Stimulated activated memory B cell treated with anti-CD40 and anti-IgM and Interleukin-4, amounts not matched to agents 10 μg/mL and 1 μg/mL and 100 μg/mL, for 72 hours (primary cell): Measurements from ENCODE around the gene ATP6V1G2.
A peak's percentile ranks its signal among the peaks of the same experiment; 100 is the strongest.

ENCODE experiments used
- ATAC-seq: fragments of 150-1000 bp; cut with Tn5 transposase; 2 replicates; pipeline ENCODE4 v1.10.0; 2021
- H3K27ac Mint-ChIP-seq: one replicate; pipeline ENCODE4 v1.8.0; 2022; ENCODE audit warnings: mild to moderate bottlenecking, mixed read lengths
- H3K27me3 Mint-ChIP-seq: one replicate; pipeline ENCODE4 v1.8.0; 2022; ENCODE audit warnings: mixed read lengths
- H3K36me3 Mint-ChIP-seq: one replicate; pipeline ENCODE4 v1.8.0; 2022; ENCODE audit warnings: mixed read lengths
- H3K4me1 Mint-ChIP-seq: one replicate; pipeline ENCODE4 v1.8.0; 2022; ENCODE audit warnings: mixed read lengths
- H3K4me3 Mint-ChIP-seq: one replicate; pipeline ENCODE4 v1.8.0; 2022; ENCODE audit warnings: mild to moderate bottlenecking, moderate library complexity, mixed read lengths
- H3K9me3 Mint-ChIP-seq: one replicate; pipeline ENCODE4 v1.8.0; 2022; ENCODE audit warnings: mixed read lengths

Gene ATP6V1G2

DNA sequence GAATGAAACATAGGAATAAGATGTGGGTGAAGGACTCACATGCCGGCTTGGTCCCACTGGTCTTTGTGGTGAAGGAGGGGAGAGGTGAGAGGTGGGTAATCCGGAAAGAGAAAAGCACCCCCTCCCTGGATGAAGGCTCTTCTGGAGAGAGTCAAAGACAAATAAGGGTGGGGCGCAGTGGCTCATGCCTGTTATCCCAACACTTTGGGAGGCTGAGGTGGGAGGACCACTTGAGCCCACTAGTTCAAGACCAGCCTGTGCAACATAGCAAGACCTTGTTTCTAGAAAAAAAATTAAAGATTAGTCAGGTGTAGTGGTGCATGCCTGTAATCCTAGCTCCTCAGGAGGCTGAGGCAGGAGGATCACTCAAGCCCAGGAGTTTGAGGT lies 32.7 kb upstream of the ATP6V1G2 start:
- no peak for ATAC-seq
- Mint-ChIP-seq H3K4me3 (peak overlapping the region; percentile 92), H3K27me3 (no peaks in the 10 kb centered on the region), H3K4me1 (peaks cover 74% of the 10 kb centered on the region), H3K27ac (peak overlapping the region; percentile 96), H3K9me3 (no peaks in the 10 kb centered on the region), H3K36me3 (peaks cover 41% of the 10 kb centered on the region)

DNA sequence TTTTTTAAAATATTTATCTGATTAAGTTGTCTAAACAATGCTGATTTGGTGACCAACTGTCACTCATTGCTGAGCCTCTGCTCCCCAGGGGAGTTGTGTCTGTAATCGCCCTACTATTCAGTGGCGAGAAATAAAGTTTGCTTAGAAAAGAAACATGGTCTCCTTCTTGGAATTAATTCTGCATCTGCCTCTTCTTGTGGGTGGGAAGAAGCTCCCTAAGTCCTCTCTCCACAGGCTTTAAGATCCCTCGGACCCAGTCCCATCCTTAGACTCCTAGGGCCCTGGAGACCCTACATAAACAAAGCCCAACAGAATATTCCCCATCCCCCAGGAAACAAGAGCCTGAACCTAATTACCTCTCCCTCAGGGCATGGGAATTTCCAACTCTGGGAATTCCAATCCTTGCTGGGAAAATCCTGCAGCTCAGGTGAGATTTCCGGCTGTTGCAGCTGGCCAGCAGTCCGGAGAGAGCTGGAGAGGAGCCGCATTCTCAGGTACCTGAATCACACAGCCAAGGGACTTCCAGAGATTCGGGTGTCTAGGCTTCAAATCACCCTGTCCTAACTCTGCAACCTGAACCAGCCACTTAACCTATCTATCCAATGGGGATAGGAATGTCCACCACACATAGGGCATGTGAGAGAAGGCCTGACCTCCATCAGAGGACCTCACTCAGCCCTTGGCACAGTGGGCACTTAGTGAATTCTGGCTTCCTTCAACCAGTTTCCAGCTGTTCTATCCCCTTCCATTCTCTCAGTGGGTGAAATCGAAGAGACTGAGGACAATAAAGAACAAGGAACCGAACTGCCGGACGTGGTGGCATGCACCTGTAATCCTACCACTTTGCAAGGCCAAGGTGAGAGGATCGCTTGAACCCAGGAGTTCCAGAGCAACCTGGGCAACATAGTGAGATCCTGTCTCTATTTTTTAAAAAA lies 32.0 kb upstream of the ATP6V1G2 start:
- Mint-ChIP-seq H3K36me3 (peaks cover 43% of the 10 kb centered on the region), H3K27ac (peak overlapping the region; percentile 96), H3K4me1 (peaks cover 81% of the 10 kb centered on the region), H3K27me3 (no peaks in the 10 kb centered on the region), H3K4me3 (peak overlapping the region; percentile 92), H3K9me3 (no peaks in the 10 kb centered on the region)
- ATAC-seq = no peak

DNA sequence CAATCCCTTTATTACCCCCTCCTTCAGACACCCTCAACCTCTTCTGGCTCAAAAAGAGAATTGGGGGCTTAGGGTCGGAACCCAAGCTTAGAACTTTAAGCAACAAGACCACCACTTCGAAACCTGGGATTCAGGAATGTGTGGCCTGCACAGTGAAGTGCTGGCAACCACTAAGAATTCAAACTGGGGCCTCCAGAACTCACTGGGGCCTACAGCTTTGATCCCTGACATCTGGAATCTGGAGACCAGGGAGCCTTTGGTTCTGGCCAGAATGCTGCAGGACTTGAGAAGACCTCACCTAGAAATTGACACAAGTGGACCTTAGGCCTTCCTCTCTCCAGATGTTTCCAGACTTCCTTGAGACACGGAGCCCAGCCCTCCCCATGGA lies 31.2 kb upstream of the ATP6V1G2 start:
- H3K4me3 Mint-ChIP-seq = peak overlapping the region; percentile 90
- no peaks in the 10 kb centered on the region for H3K27me3 Mint-ChIP-seq
- H3K36me3 Mint-ChIP-seq = peaks cover 46% of the 10 kb centered on the region
- peaks cover 83% of the 10 kb centered on the region for H3K4me1 Mint-ChIP-seq
- H3K9me3 Mint-ChIP-seq = no peaks in the 10 kb centered on the region
- no peak for ATAC-seq
- peak overlapping the region; percentile 92 for H3K27ac Mint-ChIP-seq

DNA sequence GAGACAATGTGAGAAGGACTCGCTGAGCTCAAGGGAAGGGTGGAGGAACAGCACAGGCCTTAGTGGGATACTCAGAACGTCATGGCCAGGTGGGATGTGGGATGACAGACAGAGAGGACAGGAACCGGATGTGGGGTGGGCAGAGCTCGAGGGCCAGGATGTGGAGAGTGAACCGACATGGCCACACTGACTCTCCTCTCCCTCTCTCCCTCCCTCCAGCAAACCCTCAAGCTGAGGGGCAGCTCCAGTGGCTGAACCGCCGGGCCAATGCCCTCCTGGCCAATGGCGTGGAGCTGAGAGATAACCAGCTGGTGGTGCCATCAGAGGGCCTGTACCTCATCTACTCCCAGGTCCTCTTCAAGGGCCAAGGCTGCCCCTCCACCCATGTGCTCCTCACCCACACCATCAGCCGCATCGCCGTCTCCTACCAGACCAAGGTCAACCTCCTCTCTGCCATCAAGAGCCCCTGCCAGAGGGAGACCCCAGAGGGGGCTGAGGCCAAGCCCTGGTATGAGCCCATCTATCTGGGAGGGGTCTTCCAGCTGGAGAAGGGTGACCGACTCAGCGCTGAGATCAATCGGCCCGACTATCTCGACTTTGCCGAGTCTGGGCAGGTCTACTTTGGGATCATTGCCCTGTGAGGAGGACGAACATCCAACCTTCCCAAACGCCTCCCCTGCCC lies 30.6 kb upstream of the ATP6V1G2 start:
- Mint-ChIP-seq H3K4me1 (peaks cover 83% of the 10 kb centered on the region), H3K27me3 (no peaks in the 10 kb centered on the region), H3K4me3 (peak overlapping the region; percentile 90), H3K27ac (peak overlapping the region; percentile 92), H3K36me3 (peaks cover 46% of the 10 kb centered on the region), H3K9me3 (no peaks in the 10 kb centered on the region)
- ATAC-seq = no peak

DNA sequence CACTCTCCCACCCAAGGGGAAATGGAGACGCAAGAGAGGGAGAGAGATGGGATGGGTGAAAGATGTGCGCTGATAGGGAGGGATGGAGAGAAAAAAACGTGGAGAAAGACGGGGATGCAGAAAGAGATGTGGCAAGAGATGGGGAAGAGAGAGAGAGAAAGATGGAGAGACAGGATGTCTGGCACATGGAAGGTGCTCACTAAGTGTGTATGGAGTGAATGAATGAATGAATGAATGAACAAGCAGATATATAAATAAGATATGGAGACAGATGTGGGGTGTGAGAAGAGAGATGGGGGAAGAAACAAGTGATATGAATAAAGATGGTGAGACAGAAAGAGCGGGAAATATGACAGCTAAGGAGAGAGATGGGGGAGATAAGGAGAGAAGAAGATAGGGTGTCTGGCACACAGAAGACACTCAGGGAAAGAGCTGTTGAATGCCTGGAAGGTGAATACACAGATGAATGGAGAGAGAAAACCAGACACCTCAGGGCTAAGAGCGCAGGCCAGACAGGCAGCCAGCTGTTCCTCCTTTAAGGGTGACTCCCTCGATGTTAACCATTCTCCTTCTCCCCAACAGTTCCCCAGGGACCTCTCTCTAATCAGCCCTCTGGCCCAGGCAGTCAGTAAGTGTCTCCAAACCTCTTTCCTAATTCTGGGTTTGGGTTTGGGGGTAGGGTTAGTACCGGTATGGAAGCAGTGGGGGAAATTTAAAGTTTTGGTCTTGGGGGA lies 29.7 kb upstream of the ATP6V1G2 start:
- H3K27me3 Mint-ChIP-seq = no peaks in the 10 kb centered on the region
- no peak for ATAC-seq
- H3K36me3 Mint-ChIP-seq = peaks cover 40% of the 10 kb centered on the region
- peak overlapping the region; percentile 90 for H3K4me3 Mint-ChIP-seq
- H3K4me1 Mint-ChIP-seq = peaks cover 85% of the 10 kb centered on the region
- peak overlapping the region; percentile 92 for H3K27ac Mint-ChIP-seq
- no peaks in the 10 kb centered on the region for H3K9me3 Mint-ChIP-seq

DNA sequence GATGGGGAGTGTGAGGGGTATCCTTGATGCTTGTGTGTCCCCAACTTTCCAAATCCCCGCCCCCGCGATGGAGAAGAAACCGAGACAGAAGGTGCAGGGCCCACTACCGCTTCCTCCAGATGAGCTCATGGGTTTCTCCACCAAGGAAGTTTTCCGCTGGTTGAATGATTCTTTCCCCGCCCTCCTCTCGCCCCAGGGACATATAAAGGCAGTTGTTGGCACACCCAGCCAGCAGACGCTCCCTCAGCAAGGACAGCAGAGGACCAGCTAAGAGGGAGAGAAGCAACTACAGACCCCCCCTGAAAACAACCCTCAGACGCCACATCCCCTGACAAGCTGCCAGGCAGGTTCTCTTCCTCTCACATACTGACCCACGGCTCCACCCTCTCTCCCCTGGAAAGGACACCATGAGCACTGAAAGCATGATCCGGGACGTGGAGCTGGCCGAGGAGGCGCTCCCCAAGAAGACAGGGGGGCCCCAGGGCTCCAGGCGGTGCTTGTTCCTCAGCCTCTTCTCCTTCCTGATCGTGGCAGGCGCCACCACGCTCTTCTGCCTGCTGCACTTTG lies 29.0 kb upstream of the ATP6V1G2 start, which contains the start of gene TNF:
TSS of gene TNF (plus strand) at position 231 of the 567 bp plus-strand sequence. CDS start at position 408, 177 bp downstream.
- H3K27ac Mint-ChIP-seq = peak within 1 kb of the TSS; percentile 92
- H3K4me1 Mint-ChIP-seq = peaks cover 90% of the 10 kb centered on the region
- peaks cover 35% of the 10 kb centered on the region for H3K36me3 Mint-ChIP-seq

DNA sequence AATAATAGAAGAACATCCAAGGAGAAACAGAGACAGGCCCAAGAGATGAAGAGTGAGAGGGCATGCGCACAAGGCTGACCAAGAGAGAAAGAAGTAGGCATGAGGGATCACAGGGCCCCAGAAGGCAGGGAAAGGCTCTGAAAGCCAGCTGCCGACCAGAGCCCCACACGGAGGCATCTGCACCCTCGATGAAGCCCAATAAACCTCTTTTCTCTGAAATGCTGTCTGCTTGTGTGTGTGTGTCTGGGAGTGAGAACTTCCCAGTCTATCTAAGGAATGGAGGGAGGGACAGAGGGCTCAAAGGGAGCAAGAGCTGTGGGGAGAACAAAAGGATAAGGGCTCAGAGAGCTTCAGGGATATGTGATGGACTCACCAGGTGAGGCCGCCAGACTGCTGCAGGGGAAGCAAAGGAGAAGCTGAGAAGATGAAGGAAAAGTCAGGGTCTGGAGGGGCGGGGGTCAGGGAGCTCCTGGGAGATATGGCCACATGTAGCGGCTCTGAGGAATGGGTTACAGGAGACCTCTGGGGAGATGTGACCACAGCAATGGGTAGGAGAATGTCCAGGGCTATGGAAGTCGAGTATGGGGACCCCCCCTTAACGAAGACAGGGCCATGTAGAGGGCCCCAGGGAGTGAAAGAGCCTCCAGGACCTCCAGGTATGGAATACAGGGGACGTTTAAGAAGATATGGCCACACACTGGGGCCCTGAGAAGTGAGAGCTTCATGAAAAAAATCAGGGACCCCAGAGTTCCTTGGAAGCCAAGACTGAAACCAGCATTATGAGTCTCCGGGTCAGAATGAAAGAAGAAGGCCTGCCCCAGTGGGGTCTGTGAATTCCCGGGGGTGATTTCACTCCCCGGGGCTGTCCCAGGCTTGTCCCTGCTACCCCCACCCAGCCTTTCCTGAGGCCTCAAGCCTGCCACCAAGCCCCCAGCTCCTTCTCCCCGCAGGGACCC lies 28.0 kb upstream of the ATP6V1G2 start:
- no peaks in the 10 kb centered on the region for H3K27me3 Mint-ChIP-seq
- peak; percentile 46 for ATAC-seq
- peak overlapping the region; percentile 92 for H3K27ac Mint-ChIP-seq
- H3K4me3 Mint-ChIP-seq = peak overlapping the region; percentile 90
- H3K9me3 Mint-ChIP-seq = no peaks in the 10 kb centered on the region
- peaks cover 89% of the 10 kb centered on the region for H3K4me1 Mint-ChIP-seq
- peaks cover 35% of the 10 kb centered on the region for H3K36me3 Mint-ChIP-seq

More for the DNA sequence above, 29.0 kb upstream of the ATP6V1G2 start, which contains the start of gene TNF:
- H3K9me3 Mint-ChIP-seq = no peaks in the 10 kb centered on the region
- H3K27me3 Mint-ChIP-seq = no peaks in the 10 kb centered on the region
- H3K4me3 Mint-ChIP-seq = peak within 1 kb of the TSS; percentile 90
- peak; percentile 59 for ATAC-seq

DNA sequence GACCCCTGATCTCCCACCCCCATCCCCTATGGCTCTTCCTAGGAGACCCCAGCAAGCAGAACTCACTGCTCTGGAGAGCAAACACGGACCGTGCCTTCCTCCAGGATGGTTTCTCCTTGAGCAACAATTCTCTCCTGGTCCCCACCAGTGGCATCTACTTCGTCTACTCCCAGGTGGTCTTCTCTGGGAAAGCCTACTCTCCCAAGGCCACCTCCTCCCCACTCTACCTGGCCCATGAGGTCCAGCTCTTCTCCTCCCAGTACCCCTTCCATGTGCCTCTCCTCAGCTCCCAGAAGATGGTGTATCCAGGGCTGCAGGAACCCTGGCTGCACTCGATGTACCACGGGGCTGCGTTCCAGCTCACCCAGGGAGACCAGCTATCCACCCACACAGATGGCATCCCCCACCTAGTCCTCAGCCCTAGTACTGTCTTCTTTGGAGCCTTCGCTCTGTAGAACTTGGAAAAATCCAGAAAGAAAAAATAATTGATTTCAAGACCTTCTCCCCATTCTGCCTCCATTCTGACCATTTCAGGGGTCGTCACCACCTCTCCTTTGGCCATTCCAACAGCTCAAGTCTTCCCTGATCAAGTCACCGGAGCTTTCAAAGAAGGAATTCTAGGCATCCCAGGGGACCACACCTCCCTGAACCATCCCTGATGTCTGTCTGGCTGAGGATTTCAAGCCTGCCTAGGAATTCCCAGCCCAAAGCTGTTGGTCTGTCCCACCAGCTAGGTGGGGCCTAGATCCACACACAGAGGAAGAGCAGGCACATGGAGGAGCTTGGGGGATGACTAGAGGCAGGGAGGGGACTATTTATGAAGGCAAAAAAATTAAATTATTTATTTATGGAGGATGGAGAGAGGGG lies 27.1 kb upstream of the ATP6V1G2 start:
- peak overlapping the region; percentile 90 for H3K4me3 Mint-ChIP-seq
- H3K27ac Mint-ChIP-seq = peak overlapping the region; percentile 92
- H3K4me1 Mint-ChIP-seq = peaks cover 89% of the 10 kb centered on the region
- no peaks in the 10 kb centered on the region for H3K9me3 Mint-ChIP-seq
- peaks cover 28% of the 10 kb centered on the region for H3K36me3 Mint-ChIP-seq
- H3K27me3 Mint-ChIP-seq = no peaks in the 10 kb centered on the region
- ATAC-seq = no peak

DNA sequence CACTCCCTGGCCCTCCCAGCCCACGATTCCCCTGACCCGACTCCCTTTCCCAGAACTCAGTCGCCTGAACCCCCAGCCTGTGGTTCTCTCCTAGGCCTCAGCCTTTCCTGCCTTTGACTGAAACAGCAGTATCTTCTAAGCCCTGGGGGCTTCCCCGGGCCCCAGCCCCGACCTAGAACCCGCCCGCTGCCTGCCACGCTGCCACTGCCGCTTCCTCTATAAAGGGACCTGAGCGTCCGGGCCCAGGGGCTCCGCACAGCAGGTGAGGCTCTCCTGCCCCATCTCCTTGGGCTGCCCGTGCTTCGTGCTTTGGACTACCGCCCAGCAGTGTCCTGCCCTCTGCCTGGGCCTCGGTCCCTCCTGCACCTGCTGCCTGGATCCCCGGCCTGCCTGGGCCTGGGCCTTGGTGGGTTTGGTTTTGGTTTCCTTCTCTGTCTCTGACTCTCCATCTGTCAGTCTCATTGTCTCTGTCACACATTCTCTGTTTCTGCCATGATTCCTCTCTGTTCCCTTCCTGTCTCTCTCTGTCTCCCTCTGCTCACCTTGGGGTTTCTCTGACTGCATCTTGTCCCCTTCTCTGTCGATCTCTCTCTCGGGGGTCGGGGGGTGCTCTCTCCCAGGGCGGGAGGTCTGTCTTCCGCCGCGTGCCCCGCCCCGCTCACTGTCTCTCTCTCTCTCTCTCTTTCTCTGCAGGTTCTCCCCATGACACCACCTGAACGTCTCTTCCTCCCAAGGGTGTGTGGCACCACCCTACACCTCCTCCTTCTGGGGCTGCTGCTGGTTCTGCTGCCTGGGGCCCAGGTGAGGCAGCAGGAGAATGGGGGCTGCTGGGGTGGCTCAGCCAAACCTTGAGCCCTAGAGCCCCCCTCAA lies 25.9 kb upstream of the ATP6V1G2 start, which contains the start of gene LTA:
TSS of gene LTA (plus strand) at position 249 of the 871 bp plus-strand sequence. CDS start at position 703, 454 bp downstream.
- Mint-ChIP-seq H3K27ac (peak within 1 kb of the TSS; percentile 92), H3K4me3 (peak within 1 kb of the TSS; percentile 90), H3K9me3 (no peaks in the 10 kb centered on the region), H3K27me3 (no peaks in the 10 kb centered on the region), H3K36me3 (peaks cover 24% of the 10 kb centered on the region), H3K4me1 (peaks cover 95% of the 10 kb centered on the region)
- peak; percentile 66 for ATAC-seq

DNA sequence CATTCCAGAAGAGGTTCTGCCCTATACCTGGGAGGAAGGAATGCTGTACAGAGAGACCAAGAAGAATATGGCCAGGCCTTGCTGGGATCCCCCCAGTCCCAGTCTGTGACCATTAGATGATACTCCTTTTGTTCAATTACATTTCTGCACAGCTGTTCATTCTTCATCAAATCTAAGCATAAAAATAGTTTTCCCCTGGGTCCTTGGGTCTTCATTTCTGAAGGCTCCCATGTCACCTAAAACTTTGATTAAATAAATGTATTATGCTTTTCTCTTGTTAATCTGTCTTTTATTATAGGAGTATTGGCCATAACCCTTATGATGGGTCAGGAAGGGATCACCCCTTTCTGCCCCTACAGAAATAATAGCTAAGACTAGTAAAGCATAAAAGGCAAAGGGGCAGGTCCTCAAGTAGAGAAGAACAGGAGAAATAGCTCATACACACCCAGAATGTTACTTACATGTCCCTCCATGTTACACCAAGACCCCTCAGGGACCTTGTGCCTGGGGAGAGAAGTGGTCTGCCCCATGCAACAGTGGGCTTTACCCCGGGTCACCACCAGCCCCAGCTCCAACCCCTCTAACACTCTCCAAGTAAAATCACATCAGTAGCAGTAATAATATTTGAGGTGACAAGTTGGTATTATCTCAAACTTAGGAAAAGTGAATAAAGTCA lies 23.6 kb upstream of the ATP6V1G2 start:
- H3K27ac Mint-ChIP-seq = peak overlapping the region; percentile 78
- ATAC-seq = no peak
- H3K36me3 Mint-ChIP-seq = peaks cover 14% of the 10 kb centered on the region
- H3K4me3 Mint-ChIP-seq = peak overlapping the region; percentile 11
- H3K4me1 Mint-ChIP-seq = peaks cover 84% of the 10 kb centered on the region
- no peaks in the 10 kb centered on the region for H3K9me3 Mint-ChIP-seq
- no peaks in the 10 kb centered on the region for H3K27me3 Mint-ChIP-seq

DNA sequence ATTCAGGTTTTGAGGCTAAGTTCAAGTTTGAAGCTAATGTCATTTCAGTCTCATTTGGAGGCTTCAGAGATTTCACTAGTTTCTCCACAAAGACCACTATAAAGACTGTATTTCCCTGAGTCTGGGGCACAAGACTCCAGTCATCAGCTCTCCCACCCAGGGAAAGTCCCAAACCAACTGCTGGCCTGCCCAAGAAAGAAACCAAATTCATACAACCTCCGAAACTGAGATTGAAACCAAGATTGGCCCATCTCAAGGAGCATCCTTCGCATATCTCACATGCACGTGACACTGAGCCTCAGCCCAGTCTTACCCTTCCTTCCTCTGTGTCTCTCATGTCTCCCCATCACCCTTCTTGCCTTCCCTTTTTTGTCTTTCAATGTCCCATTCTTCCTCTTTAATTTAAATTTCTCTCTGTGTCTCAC lies 22.1 kb upstream of the ATP6V1G2 start:
- Mint-ChIP-seq H3K9me3 (no peaks in the 10 kb centered on the region), H3K36me3 (peaks cover 25% of the 10 kb centered on the region), H3K27me3 (no peaks in the 10 kb centered on the region), H3K27ac (peak overlapping the region; percentile 78), H3K4me3 (peak overlapping the region; percentile 72), H3K4me1 (peaks cover 81% of the 10 kb centered on the region)
- ATAC-seq = peak; percentile 88
